GM18519 (cell line): ENCODE measurements around the gene ALOX5AP.

Experiments
- ATAC-seq: cut with Tn5 transposase; IDR thresholded peaks from one replicate; pipeline ENCODE4 v1.9.1; 2021; ENCODE audit warnings: mild to moderate bottlenecking, moderate library complexity; ENCODE audit not compliant: unreplicated experiment, low FRiP score

Gene ALOX5AP

DNA sequence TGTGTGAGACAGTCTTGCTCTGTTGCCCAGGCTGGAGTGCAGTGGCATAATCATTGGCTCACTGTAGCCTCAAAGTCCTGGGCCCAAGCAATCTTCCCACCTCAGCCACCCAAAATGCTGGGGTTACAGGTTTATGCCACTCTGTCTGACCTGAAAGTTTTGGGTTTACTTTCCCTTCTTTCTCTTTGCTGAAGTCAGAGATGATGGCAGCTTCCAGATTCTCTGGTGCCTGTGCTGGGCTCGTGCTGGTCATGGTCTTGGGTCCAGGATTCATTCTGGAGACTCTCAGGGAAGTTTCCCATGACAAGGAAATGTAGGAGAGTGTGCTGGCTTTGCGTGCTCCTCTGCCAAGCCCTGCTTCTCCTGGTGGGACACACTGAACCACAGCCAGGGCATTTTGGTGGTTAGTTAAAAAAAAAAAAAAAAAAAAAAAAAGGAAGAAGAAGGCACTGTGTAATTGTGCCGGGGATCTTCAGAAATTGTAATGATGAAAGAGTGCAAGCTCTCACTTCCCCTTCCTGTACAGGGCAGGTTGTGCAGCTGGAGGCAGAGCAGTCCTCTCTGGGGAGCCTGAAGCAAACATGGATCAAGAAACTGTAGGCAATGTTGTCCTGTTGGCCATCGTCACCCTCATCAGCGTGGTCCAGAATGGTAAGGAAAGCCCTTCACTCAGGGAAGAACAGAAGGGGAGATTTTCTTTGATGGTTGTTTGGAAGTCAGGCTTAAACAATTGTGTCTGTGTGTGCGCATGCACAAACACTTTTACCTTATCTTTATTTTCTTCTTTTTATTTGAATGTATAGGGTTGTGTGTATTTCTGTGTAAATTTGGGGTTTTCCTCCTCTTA lies at the start of gene ALOX5AP:
Gene ALOX5AP, plus strand, starts transcription at position 519 of the 847 bp plus-strand sequence. Its CDS starts 63 bp downstream, at position 582.
- ATAC-seq: peak; percentile 44

- no peak for ATAC-seq
Observed at GRCh38 chr13:30685987-30686386, 49.4 kb upstream of the ALOX5AP start.

- no peak for ATAC-seq
Observed at GRCh38 chr13:30687601-30688000, 47.7 kb upstream of the ALOX5AP start.

DNA sequence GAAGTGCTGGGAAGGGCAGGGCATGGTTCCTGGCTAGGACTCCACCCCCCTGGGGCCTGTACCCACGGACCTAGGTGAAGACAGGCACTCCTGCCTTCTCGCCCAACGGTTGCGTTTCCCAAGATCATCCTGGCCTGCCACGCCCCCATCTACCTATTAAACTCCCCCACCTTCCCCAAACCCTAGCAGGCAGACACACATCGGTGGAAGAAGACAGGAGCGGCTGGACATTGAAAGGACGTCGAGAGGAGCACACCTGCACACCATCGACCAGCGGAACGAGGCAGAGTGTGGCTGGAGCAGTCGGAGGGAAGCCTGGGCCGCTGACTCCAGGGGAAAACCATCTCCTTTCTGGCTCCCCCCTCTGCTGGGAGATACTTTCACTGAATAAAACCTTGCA lies 45.6 kb upstream of the ALOX5AP start:
- no peak for ATAC-seq

DNA sequence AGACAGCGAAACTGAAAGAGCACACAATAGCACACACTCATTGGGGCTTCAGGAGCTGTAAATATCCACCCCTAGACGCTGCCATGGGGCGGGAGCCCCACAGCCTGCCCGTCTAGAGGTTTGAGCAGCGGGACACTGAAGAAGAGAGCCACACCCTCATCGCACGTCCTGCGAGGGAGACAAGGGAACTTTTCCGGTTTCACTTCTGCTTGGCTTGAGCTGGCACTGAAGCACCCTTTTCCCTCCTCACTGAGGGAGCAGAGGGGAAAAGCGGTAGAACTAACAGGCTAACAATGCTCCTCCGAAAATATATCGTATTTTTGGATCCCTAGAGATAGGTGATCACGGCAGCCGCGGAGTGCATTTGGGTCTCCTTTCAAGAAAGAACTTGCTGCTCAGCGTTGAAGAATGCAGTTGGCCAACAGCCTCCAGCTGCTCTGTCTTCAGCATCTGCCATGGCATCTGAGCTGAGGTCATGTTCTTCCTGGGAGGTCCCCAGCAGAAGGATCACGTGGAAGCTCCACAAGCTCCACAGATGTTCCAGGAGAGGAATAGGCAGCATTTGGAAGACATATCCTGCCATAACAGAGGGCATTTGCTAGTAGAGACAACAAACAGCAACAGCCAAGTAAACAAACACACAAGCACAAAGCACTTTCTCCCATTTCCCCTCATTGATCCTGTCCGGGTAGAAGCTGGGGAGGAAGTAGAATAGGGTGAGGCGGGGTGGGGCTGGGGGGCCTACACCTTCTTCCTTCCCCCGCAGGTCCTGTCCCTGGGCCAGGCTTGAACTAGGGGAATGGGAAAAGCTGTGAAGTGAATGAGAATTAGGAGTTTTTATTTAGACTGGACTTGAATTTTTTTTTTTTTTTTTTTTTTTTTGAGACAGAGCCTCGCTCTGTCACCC lies 44.8 kb upstream of the ALOX5AP start:
- ATAC-seq: peak; percentile 80

GRCh38 chr13:30692113-30692512 lies 43.2 kb upstream of the ALOX5AP start:
- ATAC-seq: no peak

GRCh38 chr13:30696278-30697176 lies 38.8 kb upstream of the ALOX5AP start:
- no peak for ATAC-seq

- no peak for ATAC-seq
Observed at GRCh38 chr13:30697177-30697953, 38.0 kb upstream of the ALOX5AP start.

DNA sequence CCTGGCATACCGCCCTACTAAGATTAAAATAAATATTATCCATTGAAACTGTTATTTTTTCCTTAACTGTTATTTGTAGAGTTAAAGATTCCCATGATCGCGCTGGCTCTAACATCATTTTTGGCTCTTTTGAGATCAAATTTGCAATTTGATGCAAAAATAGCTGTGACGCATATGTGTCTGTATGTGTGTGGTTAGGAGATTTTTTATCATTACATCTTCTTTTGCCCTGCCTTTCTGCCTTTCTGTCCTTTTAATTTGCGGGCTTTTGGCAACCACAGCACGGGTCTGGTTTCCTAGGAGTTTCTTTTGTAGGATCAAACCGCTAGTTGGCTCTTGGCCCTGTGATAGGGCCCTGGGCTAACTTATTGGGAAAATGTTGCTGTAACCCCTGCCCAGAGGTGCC lies 37.3 kb upstream of the ALOX5AP start:
- ATAC-seq: no peak

- ATAC-seq: no peak
Observed at GRCh38 chr13:30698488-30699005, 36.8 kb upstream of the ALOX5AP start.

- no peak for ATAC-seq
Observed at GRCh38 chr13:30700364-30700763, 35.0 kb upstream of the ALOX5AP start.

GRCh38 chr13:30702006-30702405 lies 33.3 kb upstream of the ALOX5AP start:
- no peak for ATAC-seq

- ATAC-seq: no peak
Observed at GRCh38 chr13:30704596-30704995, 30.7 kb upstream of the ALOX5AP start.

GRCh38 chr13:30705680-30706079 lies 29.7 kb upstream of the ALOX5AP start:
- no peak for ATAC-seq

DNA sequence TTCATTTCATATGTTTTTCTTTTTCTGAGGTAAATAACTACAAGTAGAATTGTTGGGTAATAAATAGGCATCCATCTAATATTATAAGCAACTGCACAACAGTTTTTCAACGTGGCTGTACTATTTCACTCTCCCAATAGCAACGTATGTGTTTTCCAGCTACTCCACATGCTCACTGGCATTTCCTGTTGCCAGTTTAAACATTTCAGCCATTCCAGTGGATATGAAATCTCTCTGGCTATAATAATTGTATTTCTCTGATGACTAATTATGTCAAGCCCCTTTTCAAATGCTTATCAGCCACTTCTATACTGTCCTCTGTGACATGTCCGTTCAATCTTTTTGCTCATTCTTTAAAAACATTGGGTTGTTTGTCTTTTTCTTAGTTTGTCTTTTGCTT lies 26.8 kb upstream of the ALOX5AP start:
- ATAC-seq: no peak

DNA sequence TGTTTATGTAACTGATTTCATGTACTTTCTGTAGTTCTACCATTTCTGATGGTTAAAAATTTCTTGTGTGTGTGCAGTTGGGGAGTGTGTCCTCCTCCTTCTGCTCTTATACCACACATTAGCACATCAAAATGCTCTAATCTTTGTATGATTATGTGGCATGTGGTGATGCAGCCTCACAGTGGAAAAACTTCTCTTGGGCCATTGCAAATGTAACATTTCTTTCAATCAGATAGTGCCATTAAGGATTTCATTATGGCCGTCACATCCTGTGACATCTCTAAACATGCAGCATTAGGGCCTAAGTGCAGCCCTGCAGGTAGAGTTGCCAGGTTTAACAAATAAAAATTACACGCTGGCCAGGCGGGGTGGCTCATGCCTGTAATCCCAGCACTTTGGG lies 24.9 kb upstream of the ALOX5AP start:
- no peak for ATAC-seq

DNA sequence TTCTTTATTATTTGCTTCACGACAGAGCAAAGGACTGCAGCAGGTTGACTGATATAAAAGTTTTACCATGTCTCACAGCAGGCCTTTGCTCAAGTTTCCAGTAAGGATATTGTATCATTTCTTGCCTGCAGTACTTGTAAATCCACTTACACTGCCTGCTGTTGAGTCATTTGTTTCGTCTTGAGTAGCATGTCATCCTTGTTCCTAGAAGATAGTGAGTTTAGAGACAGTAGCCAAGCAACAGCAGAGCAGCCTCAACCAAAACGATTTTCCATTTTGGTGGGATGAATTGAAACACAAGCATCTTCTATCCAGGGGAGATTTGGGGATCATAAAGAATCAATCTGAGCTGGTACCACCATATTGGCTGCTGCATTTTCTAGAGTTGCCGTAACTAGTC lies 24.0 kb upstream of the ALOX5AP start:
- no peak for ATAC-seq

DNA sequence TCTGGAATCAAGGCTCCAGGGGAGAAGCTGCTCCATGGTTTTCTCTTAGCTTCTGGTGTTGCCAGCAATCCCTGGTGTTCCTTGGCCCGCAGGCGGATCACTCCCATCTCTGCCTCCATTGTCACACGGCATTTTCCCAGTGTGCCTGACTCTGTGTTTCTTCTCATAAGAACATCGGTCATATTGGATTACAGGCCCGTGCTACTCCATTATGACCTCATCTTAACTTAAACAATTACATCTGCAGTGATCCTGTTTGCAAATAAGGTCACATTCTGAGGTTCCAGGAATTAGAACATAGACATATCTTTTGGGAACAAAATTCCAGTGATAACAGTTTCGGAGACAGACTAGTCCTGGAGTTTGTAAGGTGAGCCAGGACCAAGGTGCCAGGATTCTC lies 23.5 kb upstream of the ALOX5AP start:
- ATAC-seq: no peak
